HepG2 (cell line): ENCODE measurements around the gene MAP3K14. TPM values are rescaled to one million over a fixed set of nuclear protein-coding genes. Genes with fewer than 3 reads are reported as not detected.

ENCODE experiments used
- AGO1 ChIP-seq: fragments of 200-400 bp; formaldehyde crosslinking; IDR thresholded peaks from 2 replicates; pipeline ENCODE4 v1.6.1; 2017; ENCODE audit warnings: mild to moderate bottlenecking, low read depth, low read length, moderate library complexity; ENCODE audit not compliant: poor library complexity, severe bottlenecking
- IKZF1 ChIP-seq: fragments of 450-650 bp; IDR thresholded peaks from 2 replicates; pipeline ENCODE4 v1.7.1; 2016
- IKZF4 ChIP-seq: sonication (generic); formaldehyde crosslinking; IDR thresholded peaks from 2 replicates; pipeline ENCODE4 v1.5.1; 2020; ENCODE audit warnings: borderline replicate concordance, mild to moderate bottlenecking, low read depth, missing genetic modification reagents; ENCODE audit errors: not compliant biosample characterization
- SMARCE1 ChIP-seq: fragments of 450-650 bp; IDR thresholded peaks from 2 replicates; pipeline ENCODE4 v1.6.1; 2017; ENCODE audit warnings: borderline replicate concordance
- SMC3 ChIP-seq: IDR thresholded peaks from 2 replicates; pipeline ENCODE4 v1.6.1; 2011; ENCODE audit warnings: low read length, improper control_type of control experiment
- STAG1 ChIP-seq: sonication (generic); formaldehyde crosslinking; IDR thresholded peaks from 2 replicates; pipeline ENCODE4 v1.4.0; 2020; ENCODE audit warnings: missing genetic modification reagents
- TFDP1 ChIP-seq: IDR thresholded peaks from 2 replicates; pipeline ENCODE4 v1.6.1; 2016; ENCODE audit warnings: missing compliant biosample characterization, missing genetic modification reagents, borderline replicate concordance
- THRA ChIP-seq: sonication (generic); formaldehyde crosslinking; IDR thresholded peaks from 2 replicates; pipeline ENCODE4 v1.4.0; 2020; ENCODE audit warnings: missing genetic modification reagents, borderline replicate concordance
- U2AF1 ChIP-seq: fragments of 200-400 bp; formaldehyde crosslinking; optimal IDR thresholded peaks from 2 replicates; pipeline ENCODE3; 2017; ENCODE audit warnings: mild to moderate bottlenecking, low read depth, low read length
- ZC3H4 ChIP-seq: sonication (generic); formaldehyde crosslinking; IDR thresholded peaks from 2 replicates; pipeline ENCODE4 v1.4.0; 2020; ENCODE audit warnings: missing genetic modification reagents, borderline replicate concordance
- ZFP36L2 ChIP-seq: sonication (generic); formaldehyde crosslinking; IDR thresholded peaks from 2 replicates; pipeline ENCODE4 v1.4.0; 2020; ENCODE audit warnings: missing genetic modification reagents
- ZNF367 ChIP-seq: sonication (generic); formaldehyde crosslinking; IDR thresholded peaks from 2 replicates; pipeline ENCODE4 v1.4.0; 2020; ENCODE audit warnings: missing genetic modification reagents, borderline replicate concordance
- ZNF513 ChIP-seq: sonication (generic); formaldehyde crosslinking; conservative IDR thresholded peaks from 2 replicates; pipeline ENCODE4 v1.5.0; 2020; ENCODE audit warnings: missing genetic modification reagents
- ZNF646 ChIP-seq: sonication (generic); formaldehyde crosslinking; IDR thresholded peaks from 2 replicates; pipeline ENCODE4 v1.9.0; 2021; ENCODE audit warnings: mild to moderate bottlenecking, missing genetic modification reagents
- ZNF850 ChIP-seq: sonication (generic); formaldehyde crosslinking; conservative IDR thresholded peaks from 2 replicates; pipeline ENCODE4 v1.9.0; 2021; ENCODE audit warnings: mild to moderate bottlenecking, missing genetic modification reagents
- ZZZ3 ChIP-seq: sonication (generic); formaldehyde crosslinking; IDR thresholded peaks from 2 replicates; pipeline ENCODE4 v1.4.0; 2020; ENCODE audit warnings: missing genetic modification reagents, mild to moderate bottlenecking, borderline replicate concordance
- polyA plus RNA-seq, 8 experiments: library from polyadenylated mRNA; depleted of rRNA in 3 of 8; stranded (reverse) in 7 of 8; unstranded in 1 of 8; fragments of >200 nt; fragmentation: Illumina TruSeq in 4 of 8; extraction: Trizol in 4 of 8; gene quantifications; 2 replicates each; pipeline versions ENCODE4 v1.2.1 to v1.2.3, GENCODE V29; 2011 to 2016; ENCODE audit warnings: low read depth in 4 of 8, missing spikeins in 1 of 8, mixed read lengths in 1 of 8; ENCODE audit not compliant: insufficient read depth in 1 of 8
- total RNA-seq, 5 experiments: library from RNA; depleted of rRNA; stranded (reverse); fragments of >200 nt; fragmentation: Illumina TruSeq; extraction: Trizol; gene quantifications; 2 replicates each; pipeline ENCODE4 v1.2.3, GENCODE V29; 2016; ENCODE audit warnings: low read depth in 1 of 5
- TF ChIP-seq, protein P1 (sequence below): sonication (generic); formaldehyde crosslinking; conservative IDR thresholded peaks from 2 replicates; pipeline ENCODE4 v1.8.1; 2023; ENCODE audit warnings: missing genetic modification reagents

The MAP3K14 gene
- total and polyA plus RNA-seq, 2 of the 13 experiments (the other 11 are each of a cell fraction or from before 2014, with no cell fraction given): 2.6 TPM

GRCh38 chr17:45246861-45247428, 69.9 kb downstream of the MAP3K14 start (continued):
- TF ChIP-seq TFDP1 (no peak), ZZZ3 (CRISPR knock-in tag) (no peak), ZC3H4 (no peak), U2AF1 (no peak), SMC3 (no peak), SMARCE1 (no peak), IKZF1 (no peak), ZNF646 (CRISPR knock-in tag) (no peak), AGO1 (peak; percentile 74), ZNF513 (CRISPR knock-in tag) (no peak), ZNF367 (CRISPR knock-in tag) (no peak), THRA (CRISPR knock-in tag) (no peak), IKZF4 (CRISPR knock-in tag) (no peak), STAG1 (CRISPR knock-in tag) (peak; percentile 57), ZFP36L2 (CRISPR knock-in tag) (no peak), ZNF850 (CRISPR knock-in tag) (no peak)
- TF ChIP-seq, protein P1, sequence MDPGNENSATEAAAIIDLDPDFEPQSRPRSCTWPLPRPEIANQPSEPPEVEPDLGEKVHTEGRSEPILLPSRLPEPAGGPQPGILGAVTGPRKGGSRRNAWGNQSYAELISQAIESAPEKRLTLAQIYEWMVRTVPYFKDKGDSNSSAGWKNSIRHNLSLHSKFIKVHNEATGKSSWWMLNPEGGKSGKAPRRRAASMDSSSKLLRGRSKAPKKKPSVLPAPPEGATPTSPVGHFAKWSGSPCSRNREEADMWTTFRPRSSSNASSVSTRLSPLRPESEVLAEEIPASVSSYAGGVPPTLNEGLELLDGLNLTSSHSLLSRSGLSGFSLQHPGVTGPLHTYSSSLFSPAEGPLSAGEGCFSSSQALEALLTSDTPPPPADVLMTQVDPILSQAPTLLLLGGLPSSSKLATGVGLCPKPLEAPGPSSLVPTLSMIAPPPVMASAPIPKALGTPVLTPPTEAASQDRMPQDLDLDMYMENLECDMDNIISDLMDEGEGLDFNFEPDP (CRISPR knock-in tag): no peak
